HepG2 (cell line): ENCODE data around the gene SIX4. TPM values are rescaled to one million over a fixed set of nuclear protein-coding genes. Genes with fewer than 3 reads are reported as not detected.

Source experiments
- ARID5B ChIP-seq: IDR thresholded peaks from 2 replicates; pipeline ENCODE4 v1.4.0; 2020; ENCODE audit warnings: mild to moderate bottlenecking, missing genetic modification reagents
- ETV5 ChIP-seq: IDR thresholded peaks from 2 replicates; pipeline ENCODE4 v1.6.1; 2018; ENCODE audit warnings: missing biosample characterization, missing genetic modification reagents, inconsistent platforms, borderline replicate concordance
- MXI1 ChIP-seq: IDR thresholded peaks from 3 replicates; pipeline ENCODE4 v1.6.1; 2012; ENCODE audit warnings: low read depth, low read length, inconsistent platforms, borderline replicate concordance
- PATZ1 ChIP-seq: sonication (generic); formaldehyde crosslinking; IDR thresholded peaks from 2 replicates; pipeline ENCODE4 v1.4.0; 2020; ENCODE audit warnings: missing genetic modification reagents
- PAX8 ChIP-seq: sonication (generic); formaldehyde crosslinking; IDR thresholded peaks from 2 replicates; pipeline ENCODE4 v1.8.0; 2022; ENCODE audit warnings: mild to moderate bottlenecking, missing genetic modification reagents, borderline replicate concordance
- SRSF1 ChIP-seq: fragments of 200-400 bp; formaldehyde crosslinking; optimal IDR thresholded peaks from 2 replicates; pipeline ENCODE3; 2017; ENCODE audit warnings: mild to moderate bottlenecking, low read depth, low read length, moderate library complexity
- SRY ChIP-seq: sonication (generic); formaldehyde crosslinking; IDR thresholded peaks from 2 replicates; pipeline ENCODE4 v1.8.0; 2022; ENCODE audit warnings: mild to moderate bottlenecking, missing genetic modification reagents
- TFDP1 ChIP-seq: IDR thresholded peaks from 2 replicates; pipeline ENCODE4 v1.6.1; 2016; ENCODE audit warnings: missing compliant biosample characterization, missing genetic modification reagents, borderline replicate concordance
- ZC3H13 ChIP-seq: sonication (generic); formaldehyde crosslinking; IDR thresholded peaks from 2 replicates; pipeline ENCODE4 v1.8.1; 2023; ENCODE audit warnings: mild to moderate bottlenecking, missing genetic modification reagents, moderate library complexity
- ZNF121 ChIP-seq: sonication (generic); formaldehyde crosslinking; IDR thresholded peaks from 2 replicates; pipeline ENCODE4 v1.5.0; 2020; ENCODE audit warnings: mild to moderate bottlenecking, missing genetic modification reagents
- ZNF296 ChIP-seq: sonication (generic); formaldehyde crosslinking; conservative IDR thresholded peaks from 2 replicates; pipeline ENCODE4 v1.5.0; 2020; ENCODE audit warnings: mild to moderate bottlenecking, missing genetic modification reagents
- ZNF33B ChIP-seq: sonication (generic); formaldehyde crosslinking; IDR thresholded peaks from 2 replicates; pipeline ENCODE4 v1.5.1; 2020; ENCODE audit warnings: mild to moderate bottlenecking, missing genetic modification reagents
- ZNF550 ChIP-seq: sonication (generic); formaldehyde crosslinking; IDR thresholded peaks from 2 replicates; pipeline ENCODE4 v1.4.0; 2020; ENCODE audit warnings: mild to moderate bottlenecking, missing genetic modification reagents, borderline replicate concordance
- ZNF597 ChIP-seq: sonication (generic); formaldehyde crosslinking; IDR thresholded peaks from 2 replicates; pipeline ENCODE4 v1.5.0; 2020; ENCODE audit warnings: missing genetic modification reagents
- ZNF75D ChIP-seq: sonication (generic); formaldehyde crosslinking; IDR thresholded peaks from 2 replicates; pipeline ENCODE4 v1.8.1; 2023; ENCODE audit warnings: missing genetic modification reagents, mild to moderate bottlenecking, borderline replicate concordance
- ZNF761 ChIP-seq: sonication (generic); formaldehyde crosslinking; conservative IDR thresholded peaks from 2 replicates; pipeline ENCODE4 v1.4.0; 2020; ENCODE audit warnings: mild to moderate bottlenecking, missing genetic modification reagents
- ZNF776 ChIP-seq: sonication (generic); formaldehyde crosslinking; IDR thresholded peaks from 2 replicates; pipeline ENCODE4 v1.4.0; 2020; ENCODE audit warnings: mild to moderate bottlenecking, missing genetic modification reagents
- ZNF777 ChIP-seq: sonication (generic); formaldehyde crosslinking; IDR thresholded peaks from 2 replicates; pipeline ENCODE4 v1.4.0; 2020; ENCODE audit warnings: missing genetic modification reagents
- polyA plus RNA-seq, 8 experiments: library from polyadenylated mRNA; depleted of rRNA in 3 of 8; stranded (reverse) in 7 of 8; unstranded in 1 of 8; fragments of >200 nt; fragmentation: Illumina TruSeq in 4 of 8; extraction: Trizol in 4 of 8; gene quantifications; 2 replicates each; pipeline versions ENCODE4 v1.2.1 to v1.2.3, GENCODE V29; 2011 to 2016; ENCODE audit warnings: low read depth in 4 of 8, missing spikeins in 1 of 8, mixed read lengths in 1 of 8; ENCODE audit not compliant: insufficient read depth in 1 of 8
- total RNA-seq, 5 experiments: library from RNA; depleted of rRNA; stranded (reverse); fragments of >200 nt; fragmentation: Illumina TruSeq; extraction: Trizol; gene quantifications; 2 replicates each; pipeline ENCODE4 v1.2.3, GENCODE V29; 2016; ENCODE audit warnings: low read depth in 1 of 5

The SIX4 gene
- total and polyA plus RNA-seq, 2 of the 13 experiments (the other 11 are each of a cell fraction or from before 2014, with no cell fraction given), result 5.0 to 6.0 TPM

- TF ChIP-seq ARID5B (CRISPR knock-in tag) (peak; percentile 44), ZNF121 (CRISPR knock-in tag) (0 out of 2 replicates have a peak, but pooled peaks have one; percentile 18), MXI1 (0 out of 3 replicates have a peak, but pooled peaks have one; percentile 21), ZNF33B (CRISPR knock-in tag) (no peak), ZC3H13 (CRISPR knock-in tag) (peak; percentile 70; the same call in 1 of the 2 replicates), ZNF296 (CRISPR knock-in tag) (no peak), SRSF1 (peak; percentile 51), ZNF777 (CRISPR knock-in tag) (peak; percentile 89), ZNF550 (CRISPR knock-in tag) (no peak), ZNF597 (no peak), TFDP1 (CRISPR knock-in tag) (0 out of 2 replicates have a peak, but pooled peaks have one; percentile 40), ZNF776 (CRISPR knock-in tag) (peak; percentile 58), ZNF761 (CRISPR knock-in tag) (no peak), ETV5 (CRISPR knock-in tag) (peak; percentile 48; the same call in 1 of the 2 replicates), ZNF75D (CRISPR knock-in tag) (no peak), PAX8 (CRISPR knock-in tag) (peak; percentile 39; the same call in 1 of the 2 replicates), PATZ1 (CRISPR knock-in tag) (peak; percentile 82), SRY (CRISPR knock-in tag) (peak; percentile 33)
These were observed 2.6 kb downstream of the SIX4 start (continued) for GRCh38 chr14:60721326-60722106.
